ENCODE data around the gene DIPK1C. TPM values are rescaled to one million over a fixed set of nuclear protein-coding genes. Genes with fewer than 3 reads are reported as not detected.

The DIPK1C gene
- total and polyA plus RNA-seq, 3 experiments from 2014 or later, result not detected

GRCh38 chr18:74456017-74456348, 1.1 kb downstream of the DIPK1C start:
- DNase-seq, result no peak
- H3K4me3 Mint-ChIP-seq, result peak overlapping the region in 2 of 7 donors; percentile 8 to 36
- Histone ChIP-seq H3K9me3 (ENCODE audit: low read length) (no peaks in the 10 kb centered on the region), H3K27ac (ENCODE audit: low read depth, low read length) (no peak overlapping the region), H3K4me1 (ENCODE audit: insufficient read depth, low read length) (no peaks in the 10 kb centered on the region), H3K36me3 (ENCODE audit: insufficient read depth, low read length) (no peaks in the 10 kb centered on the region), H3K4me3 (ENCODE audit: low read length) (no peak overlapping the region), H3K27me3 (ENCODE audit: insufficient read depth, low read length, poor library complexity, severe bottlenecking) (peaks cover 13% of the 10 kb centered on the region)
- no peaks in the 10 kb centered on the region for H3K9me3 Mint-ChIP-seq
- peaks cover 24 to 49% of the 10 kb centered on the region in 2 donors for H3K27me3 Mint-ChIP-seq
- ChIA-PET POLR2A (no interaction called here), CTCF (interaction anchor here (0.6 kb wide), 1 partner anchor 1770 kb away, joined by 3 read pairs; no protein-coding TSS in a partner anchor)
- H3K4me1 Mint-ChIP-seq, result peaks cover 4 to 20% (median 11%) of the 10 kb centered on the region in 3 donors
- no peak overlapping the region for H3K27ac Mint-ChIP-seq
- H3K36me3 Mint-ChIP-seq, result no peaks in the 10 kb centered on the region

GRCh38 chr18:74455386-74455785, 1.7 kb downstream of the DIPK1C start:
- peaks cover 13% of the 10 kb centered on the region for H3K27me3 ChIP-seq (ENCODE audit: insufficient read depth, low read length, poor library complexity, severe bottlenecking)
- H3K36me3 ChIP-seq (ENCODE audit: insufficient read depth, low read length), result no peaks in the 10 kb centered on the region
- ChIA-PET CTCF (interaction anchor here (0.6 kb wide), 1 partner anchor 1770 kb away, joined by 3 read pairs; no protein-coding TSS in a partner anchor), POLR2A (no interaction called here)
- H3K27ac Mint-ChIP-seq, result no peak overlapping the region
- no peak overlapping the region for H3K27ac ChIP-seq (ENCODE audit: low read depth, low read length)
- H3K27me3 Mint-ChIP-seq, result peaks cover 27 to 49% of the 10 kb centered on the region in 2 donors
- no peaks in the 10 kb centered on the region for H3K9me3 ChIP-seq (ENCODE audit: low read length)
- no peaks in the 10 kb centered on the region for H3K9me3 Mint-ChIP-seq
- no peaks in the 10 kb centered on the region for H3K36me3 Mint-ChIP-seq
- H3K4me3 ChIP-seq (ENCODE audit: low read length), result no peak overlapping the region
- no peaks in the 10 kb centered on the region for H3K4me1 ChIP-seq (ENCODE audit: insufficient read depth, low read length)
- H3K4me3 Mint-ChIP-seq, result no peak overlapping the region
- peaks cover 4 to 20% (median 11%) of the 10 kb centered on the region in 3 donors for H3K4me1 Mint-ChIP-seq
- DNase-seq, result no peak

- H3K4me1 ChIP-seq (ENCODE audit: insufficient read depth, low read length), result no peaks in the 10 kb centered on the region
- no peak overlapping the region for H3K27ac Mint-ChIP-seq
- POLR2A ChIA-PET, result no interaction called here
- H3K27ac ChIP-seq (ENCODE audit: low read depth, low read length), result no peak overlapping the region
- no peaks in the 10 kb centered on the region for H3K9me3 Mint-ChIP-seq
- CTCF ChIA-PET, result interaction anchor here (1.0 kb wide), 1 partner anchor 39 kb away, joined by 4 read pairs; no protein-coding TSS in a partner anchor
- H3K4me3 Mint-ChIP-seq, result no peak overlapping the region
- no peak overlapping the region for H3K4me3 ChIP-seq (ENCODE audit: low read length)
- peaks cover 13% of the 10 kb centered on the region for H3K27me3 ChIP-seq (ENCODE audit: insufficient read depth, low read length, poor library complexity, severe bottlenecking)
- no peaks in the 10 kb centered on the region for H3K36me3 Mint-ChIP-seq
- no peaks in the 10 kb centered on the region for H3K9me3 ChIP-seq (ENCODE audit: low read length)
- DNase-seq, result no peak
- no peaks in the 10 kb centered on the region for H3K36me3 ChIP-seq (ENCODE audit: insufficient read depth, low read length)
- H3K27me3 Mint-ChIP-seq, result peaks cover 27 to 49% of the 10 kb centered on the region in 2 donors
- peaks cover 4 to 18% (median 11%) of the 10 kb centered on the region in 3 donors for H3K4me1 Mint-ChIP-seq
Measured at GRCh38 chr18:74454279-74454751, 2.8 kb downstream of the DIPK1C start.

GRCh38 chr18:74453642-74454198, 3.4 kb downstream of the DIPK1C start:
- Histone ChIP-seq H3K27me3 (ENCODE audit: insufficient read depth, low read length, poor library complexity, severe bottlenecking) (peaks cover 13% of the 10 kb centered on the region), H3K9me3 (ENCODE audit: low read length) (no peaks in the 10 kb centered on the region), H3K4me3 (ENCODE audit: low read length) (no peak overlapping the region), H3K36me3 (ENCODE audit: insufficient read depth, low read length) (no peaks in the 10 kb centered on the region), H3K27ac (ENCODE audit: low read depth, low read length) (no peak overlapping the region), H3K4me1 (ENCODE audit: insufficient read depth, low read length) (no peaks in the 10 kb centered on the region)
- peak overlapping the region in 1 of 8 donors; percentile 11 for H3K27ac Mint-ChIP-seq
- no peaks in the 10 kb centered on the region for H3K36me3 Mint-ChIP-seq
- peaks cover 27 to 52% of the 10 kb centered on the region in 2 donors for H3K27me3 Mint-ChIP-seq
- no peaks in the 10 kb centered on the region for H3K9me3 Mint-ChIP-seq
- CTCF ChIA-PET, result interaction anchor here (1.0 kb wide), 1 partner anchor 40 kb away, joined by 4 read pairs; no protein-coding TSS in a partner anchor
- no peak overlapping the region for H3K4me3 Mint-ChIP-seq
- POLR2A ChIA-PET, result no interaction called here
- peaks cover 4 to 12% (median 11%) of the 10 kb centered on the region in 3 donors for H3K4me1 Mint-ChIP-seq
- no peak for DNase-seq

GRCh38 chr18:74453016-74453566, 4.0 kb downstream of the DIPK1C start:
- Histone ChIP-seq H3K27ac (ENCODE audit: low read depth, low read length) (no peak overlapping the region), H3K27me3 (ENCODE audit: insufficient read depth, low read length, poor library complexity, severe bottlenecking) (peaks cover 13% of the 10 kb centered on the region), H3K4me3 (ENCODE audit: low read length) (no peak overlapping the region), H3K9me3 (ENCODE audit: low read length) (no peaks in the 10 kb centered on the region), H3K36me3 (ENCODE audit: insufficient read depth, low read length) (no peaks in the 10 kb centered on the region), H3K4me1 (ENCODE audit: insufficient read depth, low read length) (no peaks in the 10 kb centered on the region)
- Mint-ChIP-seq H3K27me3 (peaks cover 23 to 53% of the 10 kb centered on the region in 2 donors), H3K9me3 (no peaks in the 10 kb centered on the region), H3K36me3 (no peaks in the 10 kb centered on the region), H3K4me3 (no peak overlapping the region), H3K27ac (no peak overlapping the region), H3K4me1 (peaks cover 2 to 8% (median 7%) of the 10 kb centered on the region in 3 donors)
- CTCF ChIA-PET, result no interaction called here
- POLR2A ChIA-PET, result no interaction called here
- no peak for DNase-seq

- Histone ChIP-seq H3K27me3 (ENCODE audit: insufficient read depth, low read length, poor library complexity, severe bottlenecking) (peaks cover 13% of the 10 kb centered on the region), H3K4me3 (ENCODE audit: low read length) (no peak overlapping the region), H3K4me1 (ENCODE audit: insufficient read depth, low read length) (no peaks in the 10 kb centered on the region), H3K27ac (ENCODE audit: low read depth, low read length) (no peak overlapping the region), H3K9me3 (ENCODE audit: low read length) (no peaks in the 10 kb centered on the region), H3K36me3 (ENCODE audit: insufficient read depth, low read length) (no peaks in the 10 kb centered on the region)
- ChIA-PET POLR2A (no interaction called here), CTCF (no interaction called here)
- Mint-ChIP-seq H3K4me3 (no peak overlapping the region), H3K36me3 (no peaks in the 10 kb centered on the region), H3K27ac (no peak overlapping the region), H3K27me3 (peaks cover 23 to 53% of the 10 kb centered on the region in 2 donors), H3K4me1 (no peaks in the 10 kb centered on the region), H3K9me3 (no peaks in the 10 kb centered on the region)
- no peak for DNase-seq
Measured at GRCh38 chr18:74451148-74451547, 6.0 kb downstream of the DIPK1C start.

GRCh38 chr18:74450626-74451025, 6.5 kb downstream of the DIPK1C start:
- peaks cover 18 to 51% of the 10 kb centered on the region in 2 donors for H3K27me3 Mint-ChIP-seq
- Histone ChIP-seq H3K27ac (ENCODE audit: low read depth, low read length) (no peak overlapping the region), H3K4me1 (ENCODE audit: insufficient read depth, low read length) (no peaks in the 10 kb centered on the region), H3K27me3 (ENCODE audit: insufficient read depth, low read length, poor library complexity, severe bottlenecking) (peaks cover 7% of the 10 kb centered on the region), H3K36me3 (ENCODE audit: insufficient read depth, low read length) (no peaks in the 10 kb centered on the region), H3K9me3 (ENCODE audit: low read length) (no peaks in the 10 kb centered on the region), H3K4me3 (ENCODE audit: low read length) (no peak overlapping the region)
- H3K36me3 Mint-ChIP-seq, result no peaks in the 10 kb centered on the region
- no peak overlapping the region for H3K27ac Mint-ChIP-seq
- CTCF ChIA-PET, result no interaction called here
- H3K4me3 Mint-ChIP-seq, result no peak overlapping the region
- no peaks in the 10 kb centered on the region for H3K4me1 Mint-ChIP-seq
- POLR2A ChIA-PET, result no interaction called here
- no peaks in the 10 kb centered on the region for H3K9me3 Mint-ChIP-seq
- no peak for DNase-seq

- no peaks in the 10 kb centered on the region for H3K9me3 Mint-ChIP-seq
Measured at GRCh38 chr18:74447404-74448152, 9.5 kb downstream of the DIPK1C start.

More at GRCh38 chr18:74447404-74448152, 9.5 kb downstream of the DIPK1C start:
- H3K27ac Mint-ChIP-seq, result peak overlapping the region in 1 of 8 donors; percentile 54
- CTCF ChIA-PET, result no interaction called here
- no peak overlapping the region for H3K4me3 Mint-ChIP-seq
- Histone ChIP-seq H3K4me3 (ENCODE audit: low read length) (no peak overlapping the region), H3K9me3 (ENCODE audit: low read length) (no peaks in the 10 kb centered on the region), H3K27me3 (ENCODE audit: insufficient read depth, low read length, poor library complexity, severe bottlenecking) (peaks cover 3% of the 10 kb centered on the region), H3K36me3 (ENCODE audit: insufficient read depth, low read length) (no peaks in the 10 kb centered on the region), H3K4me1 (ENCODE audit: insufficient read depth, low read length) (no peaks in the 10 kb centered on the region), H3K27ac (ENCODE audit: low read depth, low read length) (no peak overlapping the region)
- H3K4me1 Mint-ChIP-seq, result no peaks in the 10 kb centered on the region
- H3K36me3 Mint-ChIP-seq, result no peaks in the 10 kb centered on the region
- no peak for DNase-seq
- POLR2A ChIA-PET, result no interaction called here
- peaks cover 12 to 33% of the 10 kb centered on the region in 2 donors for H3K27me3 Mint-ChIP-seq
